ENCODE results near the gene CLCNKA.

DNA sequence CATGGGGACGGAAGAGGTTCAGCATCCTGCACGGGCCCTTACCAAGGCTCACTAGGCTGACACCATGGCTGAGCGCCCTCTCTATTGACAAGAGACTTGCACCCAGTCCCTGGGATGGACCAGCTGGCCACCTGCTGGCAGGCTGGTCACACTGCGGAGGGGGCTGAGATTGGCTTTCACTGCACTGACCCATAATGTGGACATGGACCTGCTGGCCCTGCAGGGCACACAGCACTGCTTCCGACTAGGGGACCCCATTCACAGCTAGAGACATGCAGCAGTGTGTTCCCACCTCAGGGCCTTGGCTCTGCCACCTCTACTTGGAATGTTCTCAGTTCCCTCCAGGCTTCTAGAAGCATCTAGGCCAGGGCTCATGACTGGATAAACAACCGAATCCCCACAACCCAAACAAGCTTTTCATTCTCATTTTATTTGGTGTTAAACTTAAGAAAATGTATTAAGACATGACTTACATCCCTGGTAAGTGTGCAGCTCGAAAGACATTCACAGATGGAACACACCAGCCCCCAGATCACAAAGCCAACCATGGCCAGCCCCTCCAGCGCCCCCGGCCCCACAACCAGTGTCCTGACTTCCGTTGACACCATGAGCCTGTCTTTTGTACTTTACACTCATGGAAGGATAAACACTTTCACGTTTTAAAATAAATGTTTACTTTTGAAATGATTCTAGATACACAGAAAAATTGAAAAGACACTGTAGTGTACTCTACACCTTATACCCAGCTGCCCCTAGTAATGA, 27.1 kb upstream of the CLCNKA start:
- TF ChIP-seq SAP30 (IDR thresholded peaks at IDR 0.05; ENCODE audit: insufficient read depth, insufficient replicate concordance, low read length) (no peak), ZNF274 (IDR thresholded peaks at IDR 0.05; ENCODE audit: borderline replicate concordance, extremely low read depth, low read length) (no peak), CHD1 (IDR thresholded peaks at IDR 0.05; ENCODE audit: low read depth, low read length) (no peak), RFX5 (IDR thresholded peaks at IDR 0.05; ENCODE audit: borderline replicate concordance, low read depth, low read length) (no peak), CHD2 (IDR thresholded peaks at IDR 0.05; ENCODE audit: low read length) (no peak), RAD21 (IDR thresholded peaks at IDR 0.05 in 1 of 2, conservative IDR thresholded peaks at IDR 0.05 in 1 of 2; ENCODE audit: low read depth in 2 of 2, low read length in 2 of 2) (peak; percentile 53 to 68), POLR2A (IDR thresholded peaks at IDR 0.05; ENCODE audit: control extremely low read depth in 1 of 2, low read depth in 2 of 2, low read length in 2 of 2) (no peak), HDAC2 (IDR thresholded peaks at IDR 0.05; ENCODE audit: borderline replicate concordance in 1 of 2, low read depth in 2 of 2, low read length in 2 of 2) (no peak)
- TF ChIP-seq, protein P1, sequence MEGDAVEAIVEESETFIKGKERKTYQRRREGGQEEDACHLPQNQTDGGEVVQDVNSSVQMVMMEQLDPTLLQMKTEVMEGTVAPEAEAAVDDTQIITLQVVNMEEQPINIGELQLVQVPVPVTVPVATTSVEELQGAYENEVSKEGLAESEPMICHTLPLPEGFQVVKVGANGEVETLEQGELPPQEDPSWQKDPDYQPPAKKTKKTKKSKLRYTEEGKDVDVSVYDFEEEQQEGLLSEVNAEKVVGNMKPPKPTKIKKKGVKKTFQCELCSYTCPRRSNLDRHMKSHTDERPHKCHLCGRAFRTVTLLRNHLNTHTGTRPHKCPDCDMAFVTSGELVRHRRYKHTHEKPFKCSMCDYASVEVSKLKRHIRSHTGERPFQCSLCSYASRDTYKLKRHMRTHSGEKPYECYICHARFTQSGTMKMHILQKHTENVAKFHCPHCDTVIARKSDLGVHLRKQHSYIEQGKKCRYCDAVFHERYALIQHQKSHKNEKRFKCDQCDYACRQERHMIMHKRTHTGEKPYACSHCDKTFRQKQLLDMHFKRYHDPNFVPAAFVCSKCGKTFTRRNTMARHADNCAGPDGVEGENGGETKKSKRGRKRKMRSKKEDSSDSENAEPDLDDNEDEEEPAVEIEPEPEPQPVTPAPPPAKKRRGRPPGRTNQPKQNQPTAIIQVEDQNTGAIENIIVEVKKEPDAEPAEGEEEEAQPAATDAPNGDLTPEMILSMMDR (IDR thresholded peaks at IDR 0.05; ENCODE audit: control extremely low read depth in 1 of 3, insufficient read depth in 1 of 3, low read depth in 1 of 3, low read length in 3 of 3) = peak; percentile 64 to 71 (median 67)
- TF ChIP-seq, protein P2, sequence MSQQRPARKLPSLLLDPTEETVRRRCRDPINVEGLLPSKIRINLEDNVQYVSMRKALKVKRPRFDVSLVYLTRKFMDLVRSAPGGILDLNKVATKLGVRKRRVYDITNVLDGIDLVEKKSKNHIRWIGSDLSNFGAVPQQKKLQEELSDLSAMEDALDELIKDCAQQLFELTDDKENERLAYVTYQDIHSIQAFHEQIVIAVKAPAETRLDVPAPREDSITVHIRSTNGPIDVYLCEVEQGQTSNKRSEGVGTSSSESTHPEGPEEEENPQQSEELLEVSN (IDR thresholded peaks at IDR 0.05) = no peak
